HEK293 (cell line): ENCODE results near the gene MYO7A.

Source experiments
- CTCF ChIA-PET: fragments of 350-600 bp; formaldehyde crosslinking; extraction: SDS; loops from one replicate; lab custom pipeline; 2021; ENCODE audit warnings: antibody characterized with exemption; lab: Yijun Ruan, JAX
- POLR2A ChIA-PET: fragments of 300-600 bp; formaldehyde crosslinking; extraction: SDS; loops from one replicate; lab custom pipeline; 2020; ENCODE audit warnings: antibody characterized with exemption, inconsistent platforms; lab: Yijun Ruan, JAX
- H3K27ac ChIP-seq: fragments of 200-500 bp; sonication (Bioruptor generic); 2 replicates; pipeline ENCODE4 v1.5.1; 2014; ENCODE audit warnings: low read depth, low read length, control low read depth, inconsistent platforms; ENCODE audit errors: extremely low read depth
- H3K36me3 ChIP-seq, 2 experiments: fragments of 200-500 bp in 1 of 2; sonication (Bioruptor generic) in 1 of 2; 1 replicate in 1 of 2; 2 replicates in 1 of 2; pipeline ENCODE4 v1.5.1; 2014 to 2017; ENCODE audit warnings: inconsistent platforms in 2 of 2, low read length in 2 of 2; ENCODE audit not compliant: control insufficient read depth in 2 of 2, insufficient read depth in 1 of 2
- H3K4me1 ChIP-seq: fragments of 200-500 bp; sonication (Bioruptor generic); 2 replicates; pipeline ENCODE4 v1.5.1; 2014; ENCODE audit warnings: mild to moderate bottlenecking, low read length, inconsistent platforms; ENCODE audit not compliant: control insufficient read depth, insufficient read depth
- H3K4me3 ChIP-seq: 2 replicates; pipeline ENCODE4 v1.5.1; 2011; ENCODE audit warnings: low read depth, mild to moderate bottlenecking, control low read depth, low read length, moderate library complexity
- H3K9me3 ChIP-seq: fragments of 200-500 bp; sonication (Bioruptor generic); 2 replicates; pipeline ENCODE4 v1.5.1; 2014; ENCODE audit warnings: low read depth, low read length, inconsistent platforms; ENCODE audit not compliant: control insufficient read depth, insufficient read depth
- BCL11B ChIP-seq: fragments of 450-650 bp; formaldehyde crosslinking; IDR thresholded peaks from 2 replicates; pipeline ENCODE4 v1.5.1; 2016; ENCODE audit warnings: low read depth, missing biosample characterization, missing genetic modification characterization
- GFI1B ChIP-seq: fragments of 450-650 bp; formaldehyde crosslinking; IDR thresholded peaks from 2 replicates; pipeline ENCODE4 v1.5.1; 2016; ENCODE audit warnings: missing biosample characterization, missing genetic modification characterization
- IKZF3 ChIP-seq: fragments of 450-650 bp; IDR thresholded peaks from 2 replicates; pipeline ENCODE4 v1.5.0; 2018; ENCODE audit warnings: missing biosample characterization, mild to moderate bottlenecking, missing genetic modification characterization, moderate library complexity
- KLF7 ChIP-seq: fragments of 450-650 bp; formaldehyde crosslinking; IDR thresholded peaks from 2 replicates; pipeline ENCODE4 v1.5.1; 2016; ENCODE audit warnings: missing biosample characterization, missing genetic modification characterization, borderline replicate concordance
- MYNN ChIP-seq: fragments of 450-650 bp; formaldehyde crosslinking; IDR thresholded peaks from 2 replicates; pipeline ENCODE4 v1.5.1; 2016; ENCODE audit warnings: missing biosample characterization, missing genetic modification characterization, borderline replicate concordance
- PRDM10 ChIP-seq: fragments of 450-650 bp; formaldehyde crosslinking; IDR thresholded peaks from 2 replicates; pipeline ENCODE4 v1.5.1; 2016; ENCODE audit warnings: missing biosample characterization, missing genetic modification characterization
- ZBTB17 ChIP-seq: fragments of 450-650 bp; formaldehyde crosslinking; IDR thresholded peaks from 2 replicates; pipeline ENCODE4 v1.5.1; 2016; ENCODE audit warnings: missing biosample characterization, missing genetic modification characterization
- ZNF140 ChIP-seq: fragments of 450-650 bp; formaldehyde crosslinking; IDR thresholded peaks from 2 replicates; pipeline ENCODE4 v1.5.1; 2016; ENCODE audit warnings: missing biosample characterization, missing genetic modification characterization
- ZNF148 ChIP-seq: fragments of 450-650 bp; formaldehyde crosslinking; IDR thresholded peaks from 2 replicates; pipeline ENCODE4 v1.5.0; 2017; ENCODE audit warnings: missing biosample characterization, missing genetic modification characterization, borderline replicate concordance
- ZNF24 ChIP-seq: fragments of 450-650 bp; formaldehyde crosslinking; IDR thresholded peaks from 2 replicates; pipeline ENCODE4 v1.5.1; 2016; ENCODE audit warnings: missing biosample characterization, missing genetic modification characterization
- ZNF248 ChIP-seq: fragments of 450-650 bp; formaldehyde crosslinking; IDR thresholded peaks from 2 replicates; pipeline ENCODE4 v1.5.1; 2017; ENCODE audit warnings: missing biosample characterization, missing genetic modification characterization
- ZNF280D ChIP-seq: fragments of 450-650 bp; formaldehyde crosslinking; IDR thresholded peaks from 2 replicates; pipeline ENCODE4 v1.5.1; 2016; ENCODE audit warnings: missing biosample characterization, missing genetic modification characterization
- ZNF362 ChIP-seq: fragments of 450-650 bp; formaldehyde crosslinking; IDR thresholded peaks from 2 replicates; pipeline ENCODE4 v1.5.1; 2016; ENCODE audit warnings: missing biosample characterization, missing genetic modification characterization
- ZNF366 ChIP-seq: fragments of 450-650 bp; formaldehyde crosslinking; conservative IDR thresholded peaks from 2 replicates; pipeline ENCODE4 v1.5.1; 2016; ENCODE audit warnings: missing biosample characterization, missing genetic modification characterization
- ZNF423 ChIP-seq: fragments of 450-650 bp; formaldehyde crosslinking; IDR thresholded peaks from 2 replicates; pipeline ENCODE4 v1.5.1; 2016; ENCODE audit warnings: missing biosample characterization, missing genetic modification characterization
- ZNF48 ChIP-seq: fragments of 450-650 bp; formaldehyde crosslinking; IDR thresholded peaks from 2 replicates; pipeline ENCODE4 v1.5.1; 2016; ENCODE audit warnings: missing biosample characterization, missing genetic modification characterization
- ZNF558 ChIP-seq: fragments of 450-650 bp; formaldehyde crosslinking; IDR thresholded peaks from 2 replicates; pipeline ENCODE4 v1.5.1; 2016; ENCODE audit warnings: missing biosample characterization, missing genetic modification characterization
- ZNF560 ChIP-seq: fragments of 450-650 bp; formaldehyde crosslinking; IDR thresholded peaks from 2 replicates; pipeline ENCODE4 v1.5.1; 2017; ENCODE audit warnings: missing biosample characterization, missing genetic modification characterization, borderline replicate concordance
- ZNF843 ChIP-seq: fragments of 450-650 bp; formaldehyde crosslinking; IDR thresholded peaks from 2 replicates; pipeline ENCODE4 v1.5.1; 2016; ENCODE audit warnings: missing biosample characterization, missing genetic modification characterization

The MYO7A gene

GRCh38 chr11:77182542-77183430 lies 54.7 kb downstream of the MYO7A start (continued):
- TF ChIP-seq ZNF560 (no peak), IKZF3 (no peak)
- TF ChIP-seq, all 188 proteins: peak for 0

GRCh38 chr11:77183431-77183984 lies 55.5 kb downstream of the MYO7A start:
- ChIA-PET POLR2A (no interaction called here), CTCF (interaction anchor here (0.8 to 1.0 kb wide), 2 partner anchors 11 to 59 kb away, joined by 3 read pairs; no protein-coding TSS in a partner anchor)
- Histone ChIP-seq H3K36me3 (no peaks in the 10 kb centered on the region), H3K9me3 (no peaks in the 10 kb centered on the region), H3K4me3 (no peak overlapping the region), H3K27ac (no peak overlapping the region), H3K4me1 (no peaks in the 10 kb centered on the region)
- TF ChIP-seq ZNF148 (no peak), ZNF140 (tag by site-specific recombination) (no peak), ZNF48 (no peak), ZNF423 (tag by site-specific recombination) (no peak), ZNF558 (tag by site-specific recombination) (no peak), ZNF362 (tag by site-specific recombination) (no peak), ZBTB17 (no peak), MYNN (tag by site-specific recombination) (no peak), GFI1B (tag by site-specific recombination) (no peak), BCL11B (tag by site-specific recombination) (no peak), ZNF843 (tag by site-specific recombination) (no peak)

GRCh38 chr11:77184136-77184860 lies 56.3 kb downstream of the MYO7A start:
- H3K4me3 ChIP-seq: no peak overlapping the region
- H3K9me3 ChIP-seq: no peaks in the 10 kb centered on the region
- POLR2A ChIA-PET: no interaction called here
- H3K36me3 ChIP-seq: no peaks in the 10 kb centered on the region
- no peaks in the 10 kb centered on the region for H3K4me1 ChIP-seq
- no peak overlapping the region for H3K27ac ChIP-seq
- CTCF ChIA-PET: interaction anchor here (0.8 to 2.2 kb wide), 4 partner anchors 10 to 93 kb away, joined by 3 to 4 read pairs (median 3); no protein-coding TSS in a partner anchor
- TF ChIP-seq ZNF24 (tag by site-specific recombination) (no peak), PRDM10 (tag by site-specific recombination) (no peak), ZNF248 (tag by site-specific recombination) (no peak), ZNF366 (tag by site-specific recombination) (no peak), KLF7 (tag by site-specific recombination) (no peak), ZNF560 (no peak), ZNF280D (tag by site-specific recombination) (no peak)
